Measurements from ENCODE around the gene RFX5.

DNA sequence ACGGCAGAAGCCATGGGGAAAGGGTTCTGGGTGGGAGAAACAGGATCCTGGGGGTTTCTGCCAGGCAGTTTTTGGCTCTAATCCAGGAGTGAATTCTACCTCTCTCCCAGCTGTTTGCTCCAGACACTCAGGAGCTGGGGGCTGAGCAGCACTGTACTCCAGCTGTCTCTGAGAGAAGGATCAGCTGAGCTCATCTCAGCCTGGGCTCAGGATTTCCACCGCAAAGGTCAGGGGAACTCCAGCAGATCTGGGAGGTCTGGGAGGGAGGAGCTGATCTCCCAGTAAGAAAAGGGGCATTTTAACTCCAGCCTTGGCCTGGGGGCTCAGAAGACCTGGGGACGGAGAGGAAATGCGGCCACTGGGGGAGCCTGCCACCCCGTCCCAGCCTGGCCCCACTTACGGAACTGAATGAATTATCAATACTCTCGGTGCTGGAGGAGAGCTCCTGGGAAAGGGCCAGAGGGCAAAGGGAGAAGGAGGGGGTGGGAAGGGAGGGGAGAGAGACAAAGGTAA lies 37.2 kb downstream of the RFX5 start:
- TF ChIP-seq ZNF549 (tag by site-specific recombination; IDR thresholded peaks at IDR 0.05) (no peak), ZNF214 (tag by site-specific recombination; IDR thresholded peaks at IDR 0.05; ENCODE audit: borderline replicate concordance) (no peak)
- TF ChIP-seq, protein P1, sequence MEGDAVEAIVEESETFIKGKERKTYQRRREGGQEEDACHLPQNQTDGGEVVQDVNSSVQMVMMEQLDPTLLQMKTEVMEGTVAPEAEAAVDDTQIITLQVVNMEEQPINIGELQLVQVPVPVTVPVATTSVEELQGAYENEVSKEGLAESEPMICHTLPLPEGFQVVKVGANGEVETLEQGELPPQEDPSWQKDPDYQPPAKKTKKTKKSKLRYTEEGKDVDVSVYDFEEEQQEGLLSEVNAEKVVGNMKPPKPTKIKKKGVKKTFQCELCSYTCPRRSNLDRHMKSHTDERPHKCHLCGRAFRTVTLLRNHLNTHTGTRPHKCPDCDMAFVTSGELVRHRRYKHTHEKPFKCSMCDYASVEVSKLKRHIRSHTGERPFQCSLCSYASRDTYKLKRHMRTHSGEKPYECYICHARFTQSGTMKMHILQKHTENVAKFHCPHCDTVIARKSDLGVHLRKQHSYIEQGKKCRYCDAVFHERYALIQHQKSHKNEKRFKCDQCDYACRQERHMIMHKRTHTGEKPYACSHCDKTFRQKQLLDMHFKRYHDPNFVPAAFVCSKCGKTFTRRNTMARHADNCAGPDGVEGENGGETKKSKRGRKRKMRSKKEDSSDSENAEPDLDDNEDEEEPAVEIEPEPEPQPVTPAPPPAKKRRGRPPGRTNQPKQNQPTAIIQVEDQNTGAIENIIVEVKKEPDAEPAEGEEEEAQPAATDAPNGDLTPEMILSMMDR (tag by site-specific recombination; IDR thresholded peaks at IDR 0.05): no peak
